MV-4-11 (cell line): ENCODE measurements around the gene LETMD1.
"Not testable (repeated sequence)": the region's sequence is repeated elsewhere in the genome, so short reads cannot be mapped to it uniquely, and the experiment has no call there.

Experiments used
- DNase-seq: peaks from one replicate; lab custom pipeline; 2025; lab: John Stamatoyannopoulos, UW

The LETMD1 gene

GRCh38 chr12:51047655-51048540, at the start of gene LETMD1:
TSS of gene LETMD1 (plus strand) at chr12:51048327. CDS start at chr12:51048357, 30 bp downstream.
- peak; percentile 99 for DNase-seq

- DNase-seq, result no peak
Observed at GRCh38 chr12:50999093-50999492, 49.0 kb upstream of the LETMD1 start.

- DNase-seq, result no peak
Observed at GRCh38 chr12:51000245-51000644, 47.9 kb upstream of the LETMD1 start.

- no peak for DNase-seq
Observed at GRCh38 chr12:51001799-51002198, 46.3 kb upstream of the LETMD1 start.

- DNase-seq, result no peak
Observed at GRCh38 chr12:51004504-51004903, 43.6 kb upstream of the LETMD1 start.

GRCh38 chr12:51005030-51005429, 43.1 kb upstream of the LETMD1 start:
- DNase-seq, result no peak

- DNase-seq, result no peak
Observed at GRCh38 chr12:51005671-51006070, 42.5 kb upstream of the LETMD1 start.

- DNase-seq, result no peak
Observed at GRCh38 chr12:51008329-51009055, 39.6 kb upstream of the LETMD1 start.

GRCh38 chr12:51009056-51009440, 39.1 kb upstream of the LETMD1 start:
- peak; percentile 82 for DNase-seq

- DNase-seq, result no peak
Observed at GRCh38 chr12:51011955-51012354, 36.2 kb upstream of the LETMD1 start.

- DNase-seq, result no peak
Observed at GRCh38 chr12:51012570-51013236, 35.4 kb upstream of the LETMD1 start.

- DNase-seq, result no peak
Observed at GRCh38 chr12:51013441-51013840, 34.7 kb upstream of the LETMD1 start.

- not testable (repeated sequence) for DNase-seq
Observed at GRCh38 chr12:51014467-51014866, 33.7 kb upstream of the LETMD1 start.

- no peak for DNase-seq
Observed at GRCh38 chr12:51017452-51017851, 30.7 kb upstream of the LETMD1 start.

GRCh38 chr12:51018956-51019355, 29.2 kb upstream of the LETMD1 start:
- DNase-seq, result no peak

GRCh38 chr12:51019927-51020326, 28.2 kb upstream of the LETMD1 start:
- DNase-seq, result no peak

GRCh38 chr12:51020448-51021182, 27.5 kb upstream of the LETMD1 start:
- DNase-seq, result peak; percentile 46

- peak; percentile 20 for DNase-seq
Observed at GRCh38 chr12:51021694-51022093, 26.4 kb upstream of the LETMD1 start.

GRCh38 chr12:51023625-51024382, 24.3 kb upstream of the LETMD1 start:
- DNase-seq, result no peak

- DNase-seq, result peak; percentile 18
Observed at GRCh38 chr12:51025338-51025835, 22.7 kb upstream of the LETMD1 start.
